ENCODE measurements around the gene PIK3C3. TPM values are rescaled to one million over a fixed set of nuclear protein-coding genes. Genes with fewer than 3 reads are reported as not detected.

The PIK3C3 gene
- total and polyA plus RNA-seq, 2 experiments from 2014 or later = 24.9 to 54.7 TPM

DNA sequence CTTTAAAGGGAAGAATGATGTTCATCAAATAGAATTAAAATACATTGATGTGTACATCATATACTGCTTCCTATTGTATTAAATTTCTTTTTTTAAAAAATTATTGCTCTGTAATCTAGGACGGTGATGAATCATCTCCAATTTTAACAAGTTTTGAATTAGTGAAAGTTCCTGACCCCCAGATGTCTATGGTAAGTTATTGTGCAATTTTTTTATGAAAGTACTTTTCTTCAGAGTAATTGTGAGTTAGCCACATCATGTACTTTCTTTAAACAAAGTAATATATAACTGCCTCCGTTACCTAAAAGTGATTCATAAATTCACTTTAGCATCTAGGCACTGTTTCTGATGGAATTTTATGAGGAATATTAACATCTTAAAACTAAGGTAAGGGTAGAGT lies 38.1 kb downstream of the PIK3C3 start:
- H2AFZ ChIP-seq = no peak overlapping the region
- H3K27ac ChIP-seq = no peak overlapping the region
- no peaks in the 10 kb centered on the region for H3K9me2 ChIP-seq (replicated peaks; ENCODE audit: insufficient read depth)
- no peak for DNase-seq (ENCODE audit: low spot score)
- no peaks in the 10 kb centered on the region for H3K27me3 ChIP-seq
- H3K9me3 ChIP-seq (ENCODE audit: low read depth) = no peaks in the 10 kb centered on the region
- no peaks in the 10 kb centered on the region for H4K20me1 ChIP-seq (ENCODE audit: insufficient read depth, poor library complexity, severe bottlenecking)
- no peaks in the 10 kb centered on the region for H3K4me1 ChIP-seq (ENCODE audit: insufficient read depth)
- H3K4me2 ChIP-seq = no peak overlapping the region
- no peaks in the 10 kb centered on the region for H3K79me2 ChIP-seq
- no peaks in the 10 kb centered on the region for H3K36me3 ChIP-seq (replicated peaks; ENCODE audit: insufficient read depth, low read depth)
- 98% methylated on average over 2 of the region's 2 CpGs for WGBS (ENCODE audit: low lambda C conversion rate, missing lambda C conversion rate)
- no peak overlapping the region for H3K4me3 ChIP-seq
- TF ChIP-seq EZH2phosphoT487 (IDR thresholded peaks at IDR 0.05; ENCODE audit: low read depth, severe bottlenecking, unreplicated experiment) (no peak), EZH2 (IDR thresholded peaks at IDR 0.05; ENCODE audit: borderline replicate concordance) (no peak)
- TF ChIP-seq, protein P1, sequence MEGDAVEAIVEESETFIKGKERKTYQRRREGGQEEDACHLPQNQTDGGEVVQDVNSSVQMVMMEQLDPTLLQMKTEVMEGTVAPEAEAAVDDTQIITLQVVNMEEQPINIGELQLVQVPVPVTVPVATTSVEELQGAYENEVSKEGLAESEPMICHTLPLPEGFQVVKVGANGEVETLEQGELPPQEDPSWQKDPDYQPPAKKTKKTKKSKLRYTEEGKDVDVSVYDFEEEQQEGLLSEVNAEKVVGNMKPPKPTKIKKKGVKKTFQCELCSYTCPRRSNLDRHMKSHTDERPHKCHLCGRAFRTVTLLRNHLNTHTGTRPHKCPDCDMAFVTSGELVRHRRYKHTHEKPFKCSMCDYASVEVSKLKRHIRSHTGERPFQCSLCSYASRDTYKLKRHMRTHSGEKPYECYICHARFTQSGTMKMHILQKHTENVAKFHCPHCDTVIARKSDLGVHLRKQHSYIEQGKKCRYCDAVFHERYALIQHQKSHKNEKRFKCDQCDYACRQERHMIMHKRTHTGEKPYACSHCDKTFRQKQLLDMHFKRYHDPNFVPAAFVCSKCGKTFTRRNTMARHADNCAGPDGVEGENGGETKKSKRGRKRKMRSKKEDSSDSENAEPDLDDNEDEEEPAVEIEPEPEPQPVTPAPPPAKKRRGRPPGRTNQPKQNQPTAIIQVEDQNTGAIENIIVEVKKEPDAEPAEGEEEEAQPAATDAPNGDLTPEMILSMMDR (IDR thresholded peaks at IDR 0.05; ENCODE audit: poor library complexity) = no peak

DNA sequence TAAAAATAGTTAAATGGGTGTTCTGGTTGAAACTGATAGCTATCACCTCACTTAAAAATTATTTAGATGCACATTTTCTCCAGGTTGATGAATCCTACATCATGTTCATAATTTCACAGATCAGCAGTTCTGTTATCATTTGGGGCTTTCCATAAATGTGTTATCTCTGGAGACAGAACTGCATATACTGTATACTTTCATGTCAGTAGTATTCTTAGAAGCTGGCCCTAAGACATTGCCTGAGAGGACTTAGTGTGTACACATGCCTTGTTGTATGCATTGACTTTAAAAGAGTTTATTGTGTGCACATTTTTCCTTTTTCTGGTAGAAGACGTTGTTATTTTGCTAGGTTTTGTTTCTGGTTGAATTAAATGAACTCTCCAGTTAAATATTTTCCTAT lies 41.0 kb downstream of the PIK3C3 start:
- 93% methylated on average over 1 of the region's 1 CpG for WGBS (ENCODE audit: low lambda C conversion rate, missing lambda C conversion rate)

DNA sequence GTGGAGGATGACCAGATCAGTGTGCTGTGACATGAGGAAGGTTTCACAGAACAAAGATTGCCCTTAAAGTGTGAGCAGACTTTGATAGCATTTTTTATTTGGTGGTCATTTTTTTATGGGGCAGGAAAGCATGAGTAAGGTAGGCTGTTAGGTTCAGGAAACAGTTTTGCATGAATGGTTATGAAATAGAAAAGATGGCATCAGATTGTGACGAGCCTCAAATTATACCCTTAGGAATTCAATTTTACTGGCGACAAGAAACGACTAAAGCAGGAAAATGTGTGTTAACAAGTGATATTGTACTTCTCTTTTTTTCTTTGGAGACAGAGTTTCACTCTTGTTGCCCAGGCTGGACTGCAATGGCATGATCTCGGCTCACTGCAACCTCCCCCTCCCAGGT lies 44.7 kb downstream of the PIK3C3 start:
- Histone ChIP-seq H4K20me1 (ENCODE audit: insufficient read depth, poor library complexity, severe bottlenecking) (no peaks in the 10 kb centered on the region), H3K9me3 (ENCODE audit: low read depth) (no peaks in the 10 kb centered on the region), H3K4me2 (no peak overlapping the region), H3K36me3 (replicated peaks; ENCODE audit: insufficient read depth, low read depth) (no peaks in the 10 kb centered on the region), H2AFZ (no peak overlapping the region), H3K79me2 (no peaks in the 10 kb centered on the region), H3K9me2 (replicated peaks; ENCODE audit: insufficient read depth) (no peaks in the 10 kb centered on the region), H3K4me1 (ENCODE audit: insufficient read depth) (no peaks in the 10 kb centered on the region), H3K27ac (no peak overlapping the region), H3K27me3 (no peaks in the 10 kb centered on the region), H3K4me3 (no peak overlapping the region)
- TF ChIP-seq EZH2phosphoT487 (IDR thresholded peaks at IDR 0.05; ENCODE audit: low read depth, severe bottlenecking, unreplicated experiment) = no peak
- TF ChIP-seq, protein P1 (IDR thresholded peaks at IDR 0.05; ENCODE audit: poor library complexity) = no peak
- TF ChIP-seq EZH2 (IDR thresholded peaks at IDR 0.05; ENCODE audit: borderline replicate concordance) = no peak
- no peak for DNase-seq (ENCODE audit: low spot score)
- WGBS (ENCODE audit: low lambda C conversion rate, missing lambda C conversion rate) = 99% methylated on average over 4 of the region's 4 CpGs

More for the DNA sequence above, 41.0 kb downstream of the PIK3C3 start:
- TF ChIP-seq EZH2 (IDR thresholded peaks at IDR 0.05; ENCODE audit: borderline replicate concordance) (no peak), EZH2phosphoT487 (IDR thresholded peaks at IDR 0.05; ENCODE audit: low read depth, severe bottlenecking, unreplicated experiment) (no peak)
- TF ChIP-seq, protein P1 (IDR thresholded peaks at IDR 0.05; ENCODE audit: poor library complexity) = no peak
- Histone ChIP-seq H4K20me1 (ENCODE audit: insufficient read depth, poor library complexity, severe bottlenecking) (no peaks in the 10 kb centered on the region), H3K27me3 (no peaks in the 10 kb centered on the region), H3K27ac (no peak overlapping the region), H3K9me3 (ENCODE audit: low read depth) (no peaks in the 10 kb centered on the region), H3K4me3 (no peak overlapping the region), H3K9me2 (replicated peaks; ENCODE audit: insufficient read depth) (no peaks in the 10 kb centered on the region), H3K79me2 (no peaks in the 10 kb centered on the region), H2AFZ (no peak overlapping the region), H3K4me1 (ENCODE audit: insufficient read depth) (no peaks in the 10 kb centered on the region), H3K4me2 (no peak overlapping the region), H3K36me3 (replicated peaks; ENCODE audit: insufficient read depth, low read depth) (no peaks in the 10 kb centered on the region)
- no peak for DNase-seq (ENCODE audit: low spot score)

DNA sequence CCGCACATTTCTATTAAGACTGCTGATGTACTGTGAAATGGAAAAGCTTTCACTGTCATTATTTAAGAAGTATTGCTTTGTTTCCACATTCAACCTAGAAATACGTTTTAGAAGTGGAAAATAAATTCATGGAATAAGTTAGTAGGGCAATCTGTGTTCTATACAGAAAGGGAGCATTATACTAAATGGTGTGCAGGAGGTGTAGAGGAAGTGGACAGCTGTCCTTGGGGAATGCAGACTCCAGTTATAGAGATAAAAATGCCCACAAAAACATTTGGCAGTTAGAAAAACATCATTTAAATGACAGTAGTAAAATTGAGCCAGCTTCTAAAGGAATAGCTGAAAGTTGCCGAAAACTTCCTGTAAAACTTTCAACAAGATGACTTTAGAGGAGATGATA lies 46.8 kb downstream of the PIK3C3 start:
- no peak overlapping the region for H3K4me2 ChIP-seq
- H4K20me1 ChIP-seq (ENCODE audit: insufficient read depth, poor library complexity, severe bottlenecking) = no peaks in the 10 kb centered on the region
- H3K9me3 ChIP-seq (ENCODE audit: low read depth) = no peaks in the 10 kb centered on the region
- no peaks in the 10 kb centered on the region for H3K79me2 ChIP-seq
- no peak overlapping the region for H3K4me3 ChIP-seq
- no peaks in the 10 kb centered on the region for H3K9me2 ChIP-seq (replicated peaks; ENCODE audit: insufficient read depth)
- no peaks in the 10 kb centered on the region for H3K27me3 ChIP-seq
- WGBS (ENCODE audit: low lambda C conversion rate, missing lambda C conversion rate) = 84% methylated on average over 3 of the region's 3 CpGs
- H3K36me3 ChIP-seq (replicated peaks; ENCODE audit: insufficient read depth, low read depth) = no peaks in the 10 kb centered on the region
- TF ChIP-seq, protein P1 (IDR thresholded peaks at IDR 0.05; ENCODE audit: poor library complexity) = no peak
- TF ChIP-seq EZH2 (IDR thresholded peaks at IDR 0.05; ENCODE audit: borderline replicate concordance) = no peak
- TF ChIP-seq EZH2phosphoT487 (IDR thresholded peaks at IDR 0.05; ENCODE audit: low read depth, severe bottlenecking, unreplicated experiment) = no peak
- no peak overlapping the region for H2AFZ ChIP-seq
- no peaks in the 10 kb centered on the region for H3K4me1 ChIP-seq (ENCODE audit: insufficient read depth)
- DNase-seq (ENCODE audit: low spot score) = no peak
- H3K27ac ChIP-seq = no peak overlapping the region
